HK-2 (cell line): ENCODE measurements around the gene LSAMP.
"Not testable (repeated sequence)": the region's sequence is repeated elsewhere in the genome, so short reads cannot be mapped to it uniquely, and the experiment has no call there.

ENCODE experiments used
- DNase-seq: peaks from one replicate; pipeline ENCODE4 v3.0.0-alpha.2; 2018; ENCODE audit not compliant: unreplicated experiment

The LSAMP gene

GRCh38 chr3:116111765-116112164, 333.5 kb downstream of the LSAMP start:
- no peak for DNase-seq

GRCh38 chr3:116103868-116104530, 341.3 kb downstream of the LSAMP start:
- DNase-seq, result no peak

GRCh38 chr3:116102037-116102436, 343.2 kb downstream of the LSAMP start:
- DNase-seq, result no peak

GRCh38 chr3:116097226-116097625, 348.1 kb downstream of the LSAMP start:
- DNase-seq, result no peak

- no peak for DNase-seq
These were observed 348.7 kb downstream of the LSAMP start for GRCh38 chr3:116096631-116097030.

- no peak for DNase-seq
These were observed 351.9 kb downstream of the LSAMP start for GRCh38 chr3:116093374-116093773.

- no peak for DNase-seq
These were observed 357.9 kb downstream of the LSAMP start for GRCh38 chr3:116087426-116087825.

- DNase-seq, result no peak
These were observed 360.1 kb downstream of the LSAMP start for GRCh38 chr3:116084999-116085791.

- no peak for DNase-seq
These were observed 361.6 kb downstream of the LSAMP start for GRCh38 chr3:116083683-116084082.

GRCh38 chr3:116078561-116078960, 366.7 kb downstream of the LSAMP start:
- no peak for DNase-seq

GRCh38 chr3:116077557-116077956, 367.7 kb downstream of the LSAMP start:
- no peak for DNase-seq

GRCh38 chr3:116077059-116077458, 368.2 kb downstream of the LSAMP start:
- no peak for DNase-seq

GRCh38 chr3:116070516-116071278, 374.6 kb downstream of the LSAMP start:
- DNase-seq, result not testable (repeated sequence)

GRCh38 chr3:116070061-116070460, 375.2 kb downstream of the LSAMP start:
- DNase-seq, result no peak

- DNase-seq, result no peak
These were observed 376.3 kb downstream of the LSAMP start for GRCh38 chr3:116069024-116069423.

- no peak for DNase-seq
These were observed 378.0 kb downstream of the LSAMP start for GRCh38 chr3:116067326-116067725.

GRCh38 chr3:116065501-116065900, 379.8 kb downstream of the LSAMP start:
- no peak for DNase-seq

- no peak for DNase-seq
These were observed 380.6 kb downstream of the LSAMP start for GRCh38 chr3:116064646-116065045.

- DNase-seq, result peak; percentile 82
These were observed 385.7 kb downstream of the LSAMP start for GRCh38 chr3:116059421-116060096.

- no peak for DNase-seq
These were observed 386.4 kb downstream of the LSAMP start for GRCh38 chr3:116058844-116059243.

- DNase-seq, result peak; percentile 54
These were observed 387.8 kb downstream of the LSAMP start for GRCh38 chr3:116057400-116058006.

- no peak for DNase-seq
These were observed 389.0 kb downstream of the LSAMP start for GRCh38 chr3:116056280-116056679.
